Heart left ventricle (tissue), 13 donors: ENCODE data around the gene CDH10.

Source experiments
- POLR2A ChIP-seq, 2 donors: fragments of 450-650 bp; IDR thresholded peaks; one replicate each; pipeline ENCODE4 v1.6.1; 2017; ENCODE audit warnings: antibody characterized with exemption in 2 of 2, mild to moderate bottlenecking in 2 of 2, moderate library complexity in 2 of 2
- TF ChIP-seq, protein P1 (sequence below), 12 donors: fragments of 200-600 bp; sonication (generic) in 4 of 12; IDR thresholded peaks; one replicate each; pipeline versions ENCODE4 v1.5.0 to v1.8.0; 2018 to 2022; ENCODE audit warnings: antibody characterized with exemption in 12 of 12, mild to moderate bottlenecking in 5 of 12
- donor health status: ischemic (EF 13 %, LVEDD 7.1; RV severe dilation, severe dysfunction).
- donor health status: DM: no; HTN: yes; CAD: no.
- donor health status: DM: no; HTN: no; CAD: no.
- donor health status: ischemic (EF 25% LVEDD 6.9; RV normal size, moderate dysfunction).
- donor health status: ischemic (EF 25% LVEDD 5.7; RV mildly dilated, moderate dysfunction).
- donor health status: ischemic (EF 35%, LVEDD 5.7; RV mildly dilated, moderate dysfunction).
- donor health status: nonischemic (EF 11% LVEDD 7.7; RV severe dilation, severe dysfunction).
- donor health status: DM: yes; HTN: yes; CAD: no.
- donor health status: PGD.
- donor health status: ischemic (EF 29% LVEDD 5.4; RV normal size, mild dysfunction).
- donor health status: nonischemic (EF 23%, LVEDD 6.1; RV moderate dilation, normal function).

- TF ChIP-seq, protein P1, sequence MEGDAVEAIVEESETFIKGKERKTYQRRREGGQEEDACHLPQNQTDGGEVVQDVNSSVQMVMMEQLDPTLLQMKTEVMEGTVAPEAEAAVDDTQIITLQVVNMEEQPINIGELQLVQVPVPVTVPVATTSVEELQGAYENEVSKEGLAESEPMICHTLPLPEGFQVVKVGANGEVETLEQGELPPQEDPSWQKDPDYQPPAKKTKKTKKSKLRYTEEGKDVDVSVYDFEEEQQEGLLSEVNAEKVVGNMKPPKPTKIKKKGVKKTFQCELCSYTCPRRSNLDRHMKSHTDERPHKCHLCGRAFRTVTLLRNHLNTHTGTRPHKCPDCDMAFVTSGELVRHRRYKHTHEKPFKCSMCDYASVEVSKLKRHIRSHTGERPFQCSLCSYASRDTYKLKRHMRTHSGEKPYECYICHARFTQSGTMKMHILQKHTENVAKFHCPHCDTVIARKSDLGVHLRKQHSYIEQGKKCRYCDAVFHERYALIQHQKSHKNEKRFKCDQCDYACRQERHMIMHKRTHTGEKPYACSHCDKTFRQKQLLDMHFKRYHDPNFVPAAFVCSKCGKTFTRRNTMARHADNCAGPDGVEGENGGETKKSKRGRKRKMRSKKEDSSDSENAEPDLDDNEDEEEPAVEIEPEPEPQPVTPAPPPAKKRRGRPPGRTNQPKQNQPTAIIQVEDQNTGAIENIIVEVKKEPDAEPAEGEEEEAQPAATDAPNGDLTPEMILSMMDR (IDR thresholded peaks at IDR 0.05), result no peak
- no peak for TF ChIP-seq POLR2A (IDR thresholded peaks at IDR 0.05)
These were observed 35.1 kb downstream of the CDH10 start for GRCh38 chr5:24609706-24610105.
